ENCODE data around the gene PPP1R3C. TPM values are rescaled to one million over a fixed set of nuclear protein-coding genes. Genes with fewer than 3 reads are reported as not detected.

PPP1R3C gene
- total RNA-seq, 2 donors from 2014 or later: 58.0 to 250 TPM

- peaks cover 0 to 12% of the 10 kb centered on the region in 2 donors for H3K4me1 ChIP-seq
- no peak overlapping the region for H3K27ac ChIP-seq
- H3K27me3 ChIP-seq: no peaks in the 10 kb centered on the region
- no peak for TF ChIP-seq CTCF (IDR thresholded peaks at IDR 0.05)
- H3K36me3 ChIP-seq: no peaks in the 10 kb centered on the region
- DNase-seq (ENCODE audit: low spot score): no peak
- no peak overlapping the region for H3K4me3 ChIP-seq
- H3K9me3 ChIP-seq: no peaks in the 10 kb centered on the region
Measured at GRCh38 chr10:91677911-91678310, 45.0 kb upstream of the PPP1R3C start.

- Histone ChIP-seq H3K4me3 (no peak overlapping the region), H3K27me3 (no peaks in the 10 kb centered on the region), H3K27ac (no peak overlapping the region), H3K36me3 (no peaks in the 10 kb centered on the region), H3K9me3 (no peaks in the 10 kb centered on the region), H3K4me1 (peaks cover 0 to 10% of the 10 kb centered on the region in 2 donors)
- DNase-seq (ENCODE audit: low spot score): no peak
- TF ChIP-seq CTCF (IDR thresholded peaks at IDR 0.05): no peak
Measured at GRCh38 chr10:91672021-91672608, 39.2 kb upstream of the PPP1R3C start.

GRCh38 chr10:91668913-91669312 lies 36.0 kb upstream of the PPP1R3C start:
- no peak for DNase-seq (ENCODE audit: low spot score)
- Histone ChIP-seq H3K36me3 (no peaks in the 10 kb centered on the region), H3K4me1 (peaks cover 0 to 10% of the 10 kb centered on the region in 2 donors), H3K27me3 (no peaks in the 10 kb centered on the region), H3K4me3 (no peak overlapping the region), H3K27ac (no peak overlapping the region), H3K9me3 (no peaks in the 10 kb centered on the region)
- TF ChIP-seq CTCF (IDR thresholded peaks at IDR 0.05): no peak

- H3K27me3 ChIP-seq: no peaks in the 10 kb centered on the region
- no peaks in the 10 kb centered on the region for H3K9me3 ChIP-seq
- no peak for TF ChIP-seq CTCF (IDR thresholded peaks at IDR 0.05)
- no peaks in the 10 kb centered on the region for H3K36me3 ChIP-seq
- no peaks in the 10 kb centered on the region for H3K4me1 ChIP-seq
- DNase-seq (ENCODE audit: low spot score): no peak
- H3K4me3 ChIP-seq: no peak overlapping the region
- no peak overlapping the region for H3K27ac ChIP-seq
Measured at GRCh38 chr10:91665842-91666241, 33.0 kb upstream of the PPP1R3C start.

- DNase-seq (ENCODE audit: low spot score): no peak
- no peak for TF ChIP-seq CTCF (IDR thresholded peaks at IDR 0.05)
- H3K27me3 ChIP-seq: no peaks in the 10 kb centered on the region
- H3K36me3 ChIP-seq: no peaks in the 10 kb centered on the region
- H3K27ac ChIP-seq: no peak overlapping the region
- H3K4me3 ChIP-seq: no peak overlapping the region
- H3K4me1 ChIP-seq: no peaks in the 10 kb centered on the region
- H3K9me3 ChIP-seq: no peaks in the 10 kb centered on the region
Measured at GRCh38 chr10:91664426-91664825, 31.6 kb upstream of the PPP1R3C start.

- H3K27me3 ChIP-seq: no peaks in the 10 kb centered on the region
- TF ChIP-seq CTCF (IDR thresholded peaks at IDR 0.05): no peak
Measured at GRCh38 chr10:91662993-91663392, 30.1 kb upstream of the PPP1R3C start.

More at GRCh38 chr10:91662993-91663392, 30.1 kb upstream of the PPP1R3C start:
- no peak overlapping the region for H3K27ac ChIP-seq
- no peak overlapping the region for H3K4me3 ChIP-seq
- no peaks in the 10 kb centered on the region for H3K9me3 ChIP-seq
- DNase-seq (ENCODE audit: low spot score): no peak
- H3K4me1 ChIP-seq: no peaks in the 10 kb centered on the region
- H3K36me3 ChIP-seq: no peaks in the 10 kb centered on the region

All from right atrium auricular region (tissue), 2 donors.